ENCODE results near the gene RNF14.
"Not testable (repeated sequence)": the region's sequence is repeated elsewhere in the genome, so short reads cannot be mapped to it uniquely, and the experiment has no call there.

RNF14 gene

GRCh38 chr5:142033632-142034567, 65.0 kb downstream of the RNF14 start:
- H3K4me1 Mint-ChIP-seq (ENCODE audit: low read depth) = peaks cover 22% of the 10 kb centered on the region
- H3K27me3 Mint-ChIP-seq; H3K9me3 Mint-ChIP-seq (ENCODE audit: low read depth); H3K36me3 Mint-ChIP-seq: not testable (repeated sequence)
- peak overlapping the region; percentile 82 for H3K27ac Mint-ChIP-seq
- peak overlapping the region; percentile 67 for H3K4me3 Mint-ChIP-seq

- peaks cover 2% of the 10 kb centered on the region for H3K36me3 Mint-ChIP-seq
- H3K27ac Mint-ChIP-seq = peak overlapping the region; percentile 47
- no peaks in the 10 kb centered on the region for H3K9me3 Mint-ChIP-seq (ENCODE audit: low read depth)
- H3K27me3 Mint-ChIP-seq = no peaks in the 10 kb centered on the region
- H3K4me1 Mint-ChIP-seq (ENCODE audit: low read depth) = peaks cover 22% of the 10 kb centered on the region
- peak overlapping the region; percentile 3 for H3K4me3 Mint-ChIP-seq
Observed at GRCh38 chr5:142034994-142035393, 66.1 kb downstream of the RNF14 start.

- H3K36me3 Mint-ChIP-seq = peaks cover 2% of the 10 kb centered on the region
- no peaks in the 10 kb centered on the region for H3K9me3 Mint-ChIP-seq (ENCODE audit: low read depth)
- H3K27ac Mint-ChIP-seq = no peak overlapping the region
- H3K4me1 Mint-ChIP-seq (ENCODE audit: low read depth) = peaks cover 22% of the 10 kb centered on the region
- no peaks in the 10 kb centered on the region for H3K27me3 Mint-ChIP-seq
- H3K4me3 Mint-ChIP-seq = no peak overlapping the region
Observed at GRCh38 chr5:142036918-142037317, 68.0 kb downstream of the RNF14 start.

GRCh38 chr5:142037599-142037998, 68.7 kb downstream of the RNF14 start:
- H3K4me1 Mint-ChIP-seq (ENCODE audit: low read depth) = peaks cover 22% of the 10 kb centered on the region
- not testable (repeated sequence) for H3K36me3 Mint-ChIP-seq; H3K4me3 Mint-ChIP-seq; H3K9me3 Mint-ChIP-seq (ENCODE audit: low read depth); H3K27me3 Mint-ChIP-seq
- H3K27ac Mint-ChIP-seq = peak overlapping the region; percentile 34

GRCh38 chr5:142038735-142039134, 69.8 kb downstream of the RNF14 start:
- H3K4me3 Mint-ChIP-seq = no peak overlapping the region
- peaks cover under 1% of the 10 kb centered on the region for H3K36me3 Mint-ChIP-seq
- H3K27ac Mint-ChIP-seq = no peak overlapping the region
- H3K4me1 Mint-ChIP-seq (ENCODE audit: low read depth) = peaks cover 18% of the 10 kb centered on the region
- H3K27me3 Mint-ChIP-seq = no peaks in the 10 kb centered on the region
- H3K9me3 Mint-ChIP-seq (ENCODE audit: low read depth) = no peaks in the 10 kb centered on the region

Data from activated naive CD8-positive, alpha-beta T cell (primary cell).